SKM-1 (cell line): ENCODE measurements around the gene MT1G.
"Not testable (repeated sequence)": the region's sequence is repeated elsewhere in the genome, so short reads cannot be mapped to it uniquely, and the experiment has no call there.

Source experiments
- DNase-seq: peaks from one replicate; lab custom pipeline; 2025; ENCODE audit not compliant: unreplicated experiment; lab: John Stamatoyannopoulos, UW

MT1G gene

GRCh38 chr16:56684926-56685590, 17.2 kb upstream of the MT1G start:
- DNase-seq = no peak

- no peak for DNase-seq
Measured at GRCh38 chr16:56684256-56684925, 16.5 kb upstream of the MT1G start.

GRCh38 chr16:56683424-56684172, 15.7 kb upstream of the MT1G start:
- DNase-seq = no peak

- peak; percentile 14 for DNase-seq
Measured at GRCh38 chr16:56682703-56683397, 15.0 kb upstream of the MT1G start.

GRCh38 chr16:56681939-56682702, 14.3 kb upstream of the MT1G start, which contains the start of gene MT1X:
Gene MT1X, plus strand, starts transcription at chr16:56682470. Its CDS starts 71 bp downstream, at chr16:56682541.
- DNase-seq = peak; percentile 83

- no peak for DNase-seq
Measured at GRCh38 chr16:56679818-56680217, 12.0 kb upstream of the MT1G start.

- no peak for DNase-seq
Measured at GRCh38 chr16:56679078-56679730, 11.3 kb upstream of the MT1G start.

- no peak for DNase-seq
Measured at GRCh38 chr16:56677474-56677873, 9.6 kb upstream of the MT1G start.

GRCh38 chr16:56675685-56676210, 7.9 kb upstream of the MT1G start:
- DNase-seq = no peak

- DNase-seq = not testable (repeated sequence)
Measured at GRCh38 chr16:56674570-56674969, 6.7 kb upstream of the MT1G start.

GRCh38 chr16:56673921-56674320, 6.1 kb upstream of the MT1G start:
- peak; percentile 9 for DNase-seq

GRCh38 chr16:56672761-56673536, 5.1 kb upstream of the MT1G start:
- DNase-seq = no peak

- DNase-seq = not testable (repeated sequence)
Measured at GRCh38 chr16:56672171-56672570, 4.3 kb upstream of the MT1G start.

GRCh38 chr16:56671691-56672090, 3.8 kb upstream of the MT1G start:
- not testable (repeated sequence) for DNase-seq

- DNase-seq = no peak
Measured at GRCh38 chr16:56670620-56670934, 2.7 kb upstream of the MT1G start.

- DNase-seq = no peak
Measured at GRCh38 chr16:56669840-56670619, 2.2 kb upstream of the MT1G start.

GRCh38 chr16:56669005-56669839, 1.4 kb upstream of the MT1G start, which contains the start of gene MT1H:
Gene MT1H, plus strand, starts transcription at chr16:56669814. Its CDS starts 71 bp downstream, at chr16:56669885.
- DNase-seq = no peak
